ENCODE results near the gene AREG. TPM values are rescaled to one million over a fixed set of nuclear protein-coding genes. Genes with fewer than 3 reads are reported as not detected.

The AREG gene
- total and polyA plus RNA-seq, 2 of the 13 experiments (the other 11 are each of a cell fraction or from before 2014, with no cell fraction given): 6.2 to 7.1 TPM

GRCh38 chr4:74431113-74431826 lies 13.7 kb upstream of the AREG start (continued):
- TF ChIP-seq PBX3 (CRISPR knock-in tag; IDR thresholded peaks at IDR 0.05; ENCODE audit: borderline replicate concordance) (no peak), NFAT5 (CRISPR knock-in tag; IDR thresholded peaks at IDR 0.05) (no peak), U2AF2 (IDR thresholded peaks at IDR 0.05; ENCODE audit: low read depth, low read length) (no peak), ZNF362 (CRISPR knock-in tag; IDR thresholded peaks at IDR 0.05; ENCODE audit: borderline replicate concordance) (no peak), ZNF235 (CRISPR knock-in tag; IDR thresholded peaks at IDR 0.05; ENCODE audit: borderline replicate concordance) (no peak)

Data from HepG2 (cell line).